Inflammatory macrophage (primary cell): ENCODE measurements around the gene PMCH.
"Not testable (repeated sequence)": the region's sequence is repeated elsewhere in the genome, so short reads cannot be mapped to it uniquely, and the experiment has no call there.

Source experiments
- DNase-seq, 2 donors: peaks; one replicate each; pipeline ENCODE4 v3.0.0-alpha.2; 2020 to 2022
- total RNA-seq, 18 experiments: gene quantifications; one replicate each; lab custom pipeline; 2026; ENCODE audit warnings: mixed read lengths in 6 of 18, inconsistent platforms in 2 of 18; lab: John Stamatoyannopoulos, UW

PMCH gene, protein sequence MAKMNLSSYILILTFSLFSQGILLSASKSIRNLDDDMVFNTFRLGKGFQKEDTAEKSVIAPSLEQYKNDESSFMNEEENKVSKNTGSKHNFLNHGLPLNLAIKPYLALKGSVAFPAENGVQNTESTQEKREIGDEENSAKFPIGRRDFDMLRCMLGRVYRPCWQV
- 0 to 0.10 (median 0) reads per million in 18 experiments for total RNA-seq

DNA sequence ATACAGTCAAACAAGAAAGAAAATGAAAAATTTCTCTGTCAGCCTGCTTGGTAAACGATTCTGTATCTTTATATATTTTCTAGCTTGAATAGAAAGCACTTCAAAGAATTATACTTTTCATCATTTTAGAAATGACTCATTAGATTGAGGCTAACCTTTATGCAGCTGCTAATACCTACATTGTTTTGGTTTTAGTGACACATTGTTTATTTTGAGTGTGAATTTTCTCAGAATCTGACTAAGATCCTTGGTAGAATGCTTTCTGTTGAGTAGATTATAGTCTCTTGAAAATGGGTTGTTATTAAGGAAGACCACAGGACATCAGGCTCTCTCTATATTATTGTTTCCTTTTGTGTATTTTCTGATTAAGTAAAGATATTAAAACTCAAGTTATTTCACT lies at the start of gene PMCH:
PMCH (minus strand) TSS at position 45 of the 400 bp plus-strand sequence. CDS start 63 bp downstream, outside the sequence.
- no peak for DNase-seq

DNA sequence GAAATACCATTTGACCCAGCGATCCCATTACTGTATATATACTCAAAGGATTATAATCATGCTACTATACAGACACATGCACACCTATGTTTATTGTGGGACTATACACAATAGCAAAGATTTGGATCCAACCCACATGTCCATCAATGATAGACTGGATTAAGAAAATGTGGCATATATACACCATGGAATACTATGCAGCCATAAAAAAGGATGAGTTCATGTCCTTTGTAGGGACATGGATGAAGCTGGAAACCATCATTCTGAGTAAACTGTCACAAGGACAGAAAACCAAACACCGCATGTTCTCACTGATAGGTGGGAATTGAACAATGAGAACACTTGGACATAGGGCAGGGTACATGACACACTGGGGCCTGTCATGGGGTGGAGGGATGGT lies 43.2 kb upstream of the PMCH start:
- DNase-seq, result not testable (repeated sequence)

DNA sequence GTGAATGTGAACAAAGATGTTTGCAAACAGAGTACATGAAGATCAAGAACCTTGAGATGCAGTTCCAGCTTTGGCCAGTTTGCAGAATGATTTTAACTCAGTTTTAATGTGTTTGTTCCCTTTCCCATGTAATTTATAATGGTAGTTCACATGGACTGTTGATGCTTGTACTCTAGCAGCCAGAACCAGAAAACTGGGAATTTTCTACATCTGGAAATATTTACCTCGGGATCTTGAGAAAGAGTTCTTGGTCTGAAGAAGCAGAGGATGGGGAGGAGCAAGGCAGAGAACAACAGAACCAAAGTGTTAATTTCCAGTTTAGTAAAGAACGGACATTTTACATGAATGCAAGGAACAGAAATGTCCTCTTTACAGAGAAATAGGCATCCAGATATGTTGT lies 37.0 kb upstream of the PMCH start:
- DNase-seq, result no peak

DNA sequence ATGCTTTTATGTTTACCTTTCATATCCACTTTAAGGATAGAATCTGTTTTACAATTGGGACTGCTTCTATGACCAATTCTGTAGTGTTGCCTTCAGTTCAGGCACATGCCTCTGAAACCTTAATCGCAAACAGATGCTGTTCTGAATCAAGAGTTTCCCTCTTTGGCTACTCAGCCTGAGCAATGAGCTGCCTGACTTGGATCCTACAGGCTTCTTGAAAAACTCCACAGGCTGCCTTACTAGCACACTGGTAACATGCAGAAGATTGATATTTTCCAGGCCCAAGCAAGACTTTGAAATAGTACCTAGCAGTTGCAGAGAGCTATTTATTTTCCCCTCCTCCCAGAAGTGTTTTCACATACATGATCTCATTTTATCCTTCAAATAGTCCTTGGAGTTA lies 34.8 kb upstream of the PMCH start:
- no peak for DNase-seq

DNA sequence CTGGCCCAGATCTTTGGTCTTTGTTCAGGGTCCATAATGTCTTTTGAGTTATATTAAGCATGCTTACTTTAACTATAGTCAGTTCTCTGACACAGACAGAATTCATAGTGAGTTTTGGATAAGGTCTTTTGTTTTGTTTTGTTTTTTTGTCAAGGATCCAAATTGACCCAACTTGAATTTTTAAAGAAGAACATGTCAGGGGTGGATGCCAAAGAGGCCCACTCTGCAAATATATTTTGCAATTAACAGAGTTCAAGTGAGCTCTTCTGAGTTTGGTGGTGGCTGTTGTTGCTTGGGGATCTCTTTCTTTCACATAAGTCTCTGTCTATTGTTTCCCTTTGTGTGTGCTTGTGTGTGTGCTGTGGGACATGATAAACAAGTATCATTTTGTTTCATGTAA lies 34.4 kb upstream of the PMCH start:
- no peak for DNase-seq

DNA sequence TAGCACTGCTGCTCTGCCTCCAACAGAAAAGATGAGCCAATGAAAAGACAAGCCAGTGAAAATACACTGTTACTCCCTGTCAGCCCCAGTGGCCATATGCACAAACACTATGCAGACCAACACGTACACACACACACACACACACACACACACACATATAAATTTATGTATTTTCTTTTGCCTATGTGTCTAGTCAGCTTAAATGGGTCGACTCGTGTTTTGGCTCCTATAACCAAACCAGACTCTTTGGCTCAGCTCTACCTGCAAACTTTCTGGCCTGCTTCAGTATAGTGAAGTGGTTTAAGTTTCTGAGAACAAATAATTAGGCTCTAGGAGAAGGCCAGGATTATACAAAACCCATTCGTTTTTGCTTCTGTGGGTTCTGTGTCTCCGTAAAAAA lies 30.3 kb upstream of the PMCH start:
- no peak for DNase-seq

DNA sequence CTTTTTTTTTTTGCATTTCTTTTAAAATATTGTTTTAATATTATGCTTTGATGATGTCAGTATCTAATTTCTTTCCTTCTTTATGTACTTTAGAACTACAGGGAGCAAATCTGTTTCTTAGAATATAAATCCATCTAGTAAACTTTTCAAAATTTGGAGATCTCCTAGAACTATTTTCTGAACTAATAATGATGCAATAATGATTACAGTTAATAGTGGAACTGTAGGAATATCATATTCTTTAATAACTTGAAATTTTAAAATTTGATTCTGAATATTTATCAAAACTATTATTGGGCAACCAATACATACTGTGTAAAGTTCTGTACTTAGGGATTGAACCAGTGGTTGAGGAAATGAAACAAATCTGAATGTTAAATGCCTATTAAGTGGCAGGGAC lies 23.1 kb upstream of the PMCH start:
- DNase-seq, result no peak

DNA sequence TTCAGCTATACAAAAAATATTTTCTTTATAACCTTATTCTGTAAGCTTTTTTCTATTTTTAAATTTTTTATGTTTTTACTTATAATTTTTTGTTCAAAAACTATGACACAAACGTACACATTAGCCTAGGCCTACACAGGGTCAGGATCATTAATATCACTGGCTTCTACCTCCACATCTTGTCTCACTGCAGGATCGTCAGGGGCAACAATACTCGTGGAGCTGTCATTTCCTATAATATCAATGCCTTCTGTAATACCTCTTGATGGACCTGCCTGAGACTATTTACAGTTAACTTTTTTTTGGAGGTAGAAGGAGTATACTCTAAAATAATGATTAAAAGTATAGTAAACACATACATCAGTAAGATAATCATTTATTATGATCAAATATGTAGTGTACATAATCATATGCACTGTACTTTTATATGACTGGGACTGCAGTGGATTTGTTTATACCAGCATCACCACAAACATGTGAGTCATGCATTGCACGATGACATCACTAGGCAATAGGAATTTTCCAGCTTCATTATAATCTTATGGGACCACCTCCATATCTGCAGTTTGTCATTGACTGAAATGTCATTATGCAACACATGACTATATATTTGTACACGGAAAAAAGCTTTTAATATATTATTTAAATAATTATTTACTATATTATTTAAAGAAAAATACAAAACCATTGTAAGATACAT lies 18.5 kb upstream of the PMCH start:
- DNase-seq, result no peak

DNA sequence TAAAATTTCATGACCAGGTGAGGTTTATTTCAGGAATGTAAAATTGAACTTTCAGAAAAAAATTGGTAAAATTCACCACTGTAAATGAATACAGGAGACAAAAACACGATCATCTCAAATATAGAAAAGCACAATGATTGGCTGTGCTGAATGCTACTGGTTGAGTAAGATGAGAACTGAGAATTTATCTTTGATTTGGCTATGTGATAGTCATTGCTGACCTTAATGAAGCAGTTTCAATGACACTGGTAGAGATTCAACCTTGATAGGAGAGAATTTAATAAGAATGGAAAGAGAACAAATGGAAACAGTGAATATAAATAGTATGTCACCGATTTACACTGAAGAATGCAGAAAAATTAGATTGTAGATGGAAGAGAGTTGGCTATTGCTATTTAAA lies 6.4 kb upstream of the PMCH start:
- no peak for DNase-seq

DNA sequence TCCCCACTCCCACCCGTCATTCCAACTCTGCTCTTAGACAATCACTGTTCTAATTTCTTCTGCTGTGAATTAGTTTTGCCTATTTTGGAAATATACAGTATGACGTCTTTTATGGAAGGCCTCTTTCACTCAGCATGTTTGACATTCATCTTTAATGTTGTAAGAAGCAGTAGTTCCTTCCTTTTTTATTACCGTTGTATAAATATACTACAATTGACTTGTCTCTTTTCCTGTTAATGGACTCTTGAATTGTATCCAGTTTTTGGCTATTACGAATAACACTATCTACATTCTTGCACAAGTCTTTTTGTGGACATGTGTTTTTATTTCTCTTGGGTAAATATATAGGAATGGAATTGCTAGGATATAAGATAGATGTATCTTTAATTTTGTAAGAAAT lies 4.9 kb upstream of the PMCH start:
- DNase-seq, result no peak

DNA sequence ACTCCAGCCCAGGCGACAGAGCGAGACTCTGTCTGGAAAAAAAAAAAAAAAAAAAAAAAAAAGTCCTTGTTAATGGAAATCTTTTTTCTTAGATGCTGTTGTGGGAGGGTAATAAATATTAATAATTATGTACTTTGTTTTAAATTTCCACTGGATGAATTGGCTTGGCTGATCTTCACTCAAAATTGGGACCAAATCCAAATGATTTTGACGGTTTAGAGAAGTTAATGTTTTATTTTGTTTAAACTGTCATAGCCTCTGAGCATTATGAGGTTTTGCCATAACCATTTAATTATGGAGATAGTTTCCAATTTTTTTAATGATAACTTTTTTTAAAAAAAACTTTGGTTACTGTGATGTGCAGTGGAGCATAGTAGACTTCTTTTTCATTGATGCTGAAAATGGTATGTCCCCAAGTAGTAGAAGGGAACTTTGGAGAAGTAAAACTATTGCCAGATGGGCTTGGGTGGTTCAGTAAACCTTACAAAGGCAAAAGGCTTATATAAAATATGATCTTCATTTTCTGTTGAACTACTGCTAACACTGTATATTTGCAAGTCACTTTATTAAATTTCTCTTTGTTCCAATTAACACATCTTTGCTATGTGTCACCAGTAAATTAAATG lies 3.9 kb upstream of the PMCH start:
- no peak for DNase-seq

DNA sequence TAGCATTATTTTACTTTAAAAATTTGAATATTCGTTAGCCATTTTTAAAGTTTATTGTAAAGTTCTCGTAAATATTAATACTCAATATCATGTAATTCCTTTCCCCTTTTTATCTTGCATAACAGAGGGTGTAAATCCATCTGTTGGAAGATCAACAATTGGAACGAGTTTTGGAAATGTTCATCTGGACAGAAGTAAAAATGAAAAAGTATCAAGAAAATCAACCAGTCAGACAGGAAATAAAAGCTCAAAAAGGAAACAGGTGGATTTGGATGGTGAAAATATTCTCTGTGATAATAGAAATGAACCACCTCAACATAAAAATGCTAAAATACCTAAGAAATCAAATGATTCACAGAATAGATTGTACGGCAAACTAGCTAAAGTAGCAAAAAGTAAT lies 1.8 kb downstream of the PMCH start:
- DNase-seq, result no peak

DNA sequence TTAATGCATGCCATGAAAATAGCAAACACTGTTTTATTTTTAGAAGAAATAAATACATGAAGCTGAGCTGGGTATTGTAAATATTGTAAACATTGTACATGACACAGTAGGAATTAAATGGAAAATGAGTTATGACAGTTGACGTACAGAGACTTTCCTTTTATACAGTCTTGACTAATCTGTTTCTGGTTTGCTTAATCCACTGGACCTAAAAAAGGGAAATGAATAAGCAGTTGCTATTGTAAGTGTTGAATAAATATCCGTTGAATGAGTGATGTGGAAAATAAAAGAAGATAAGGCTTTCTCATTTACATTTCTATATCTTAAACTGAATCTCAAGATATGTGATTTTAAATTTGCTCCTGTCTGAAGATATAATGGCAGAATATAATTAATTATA lies 15.0 kb downstream of the PMCH start:
- DNase-seq, result peak; percentile 12 to 70

DNA sequence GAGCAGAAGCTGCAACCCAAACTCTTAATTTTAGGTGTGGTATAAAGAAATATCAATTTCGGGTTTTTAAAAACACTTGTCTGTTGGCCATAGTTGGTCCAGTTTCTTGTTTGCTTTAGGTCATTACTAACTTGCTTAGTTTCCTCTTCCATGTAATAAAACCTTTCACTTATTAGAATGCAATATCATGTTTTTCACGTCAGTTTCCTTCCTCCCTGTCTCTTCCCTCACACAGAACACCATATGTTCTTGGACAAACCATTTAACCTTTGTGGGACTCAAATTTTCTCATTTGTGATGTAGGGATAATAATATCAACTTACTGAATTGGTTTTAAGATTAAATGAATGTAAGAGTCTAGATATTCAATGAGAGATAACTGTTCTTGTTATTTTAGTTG lies 22.9 kb downstream of the PMCH start:
- DNase-seq, result no peak

DNA sequence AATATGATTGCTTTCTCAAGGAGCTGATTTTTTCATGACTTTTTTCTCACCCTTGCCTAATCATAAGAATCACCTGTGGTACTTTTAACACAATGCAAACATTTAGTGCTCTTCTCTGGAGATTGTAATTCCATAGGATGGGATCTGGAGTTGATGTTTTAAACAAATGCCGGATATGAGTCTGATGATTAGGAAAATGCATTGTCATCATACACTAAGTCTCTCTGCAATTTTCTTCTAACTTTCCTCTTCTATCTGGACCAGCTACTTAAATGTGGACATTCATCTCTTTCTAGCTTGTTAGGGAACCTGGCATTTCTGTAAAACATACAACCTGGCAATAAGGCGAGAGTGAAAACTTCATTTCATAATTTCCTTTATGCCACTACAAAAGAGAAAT lies 23.5 kb downstream of the PMCH start:
- no peak for DNase-seq

DNA sequence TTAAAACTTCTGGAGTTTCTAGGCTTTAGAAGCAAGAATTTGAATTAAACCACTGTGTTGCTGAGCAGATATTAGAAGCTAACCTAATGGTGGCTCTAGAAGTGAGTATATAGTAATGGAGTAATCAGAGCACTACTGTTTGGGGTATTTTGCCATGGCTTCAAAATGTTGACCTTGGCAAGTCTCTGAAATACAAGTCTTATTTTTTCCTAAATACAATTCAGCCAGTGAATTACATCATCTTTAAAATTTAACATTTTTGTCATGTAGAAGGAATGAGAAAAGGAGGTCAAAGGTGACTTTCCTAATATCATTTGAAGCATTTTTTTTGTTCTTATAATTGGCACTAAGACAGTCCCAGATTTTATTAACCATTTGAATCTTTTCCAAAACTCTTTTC lies 25.2 kb downstream of the PMCH start:
- DNase-seq, result no peak

DNA sequence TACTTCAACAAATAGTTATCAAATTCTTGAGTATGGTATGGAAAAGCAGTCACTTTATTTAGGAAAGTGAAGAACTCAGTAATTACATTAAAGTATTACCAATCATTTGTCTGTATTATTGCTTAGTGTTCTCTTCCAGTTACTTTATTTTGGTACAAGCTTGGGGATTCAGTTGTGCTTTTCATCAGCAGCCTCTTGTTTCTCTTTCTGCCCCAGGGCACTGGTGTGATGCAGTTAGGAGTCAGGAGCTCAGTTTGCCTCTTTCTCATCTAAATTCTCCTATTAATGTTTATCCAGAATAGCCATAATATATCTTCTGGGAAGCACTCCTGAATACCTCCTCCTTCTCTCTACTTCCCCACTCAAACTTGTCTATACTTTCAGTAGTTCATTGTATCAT lies 25.7 kb downstream of the PMCH start:
- no peak for DNase-seq

DNA sequence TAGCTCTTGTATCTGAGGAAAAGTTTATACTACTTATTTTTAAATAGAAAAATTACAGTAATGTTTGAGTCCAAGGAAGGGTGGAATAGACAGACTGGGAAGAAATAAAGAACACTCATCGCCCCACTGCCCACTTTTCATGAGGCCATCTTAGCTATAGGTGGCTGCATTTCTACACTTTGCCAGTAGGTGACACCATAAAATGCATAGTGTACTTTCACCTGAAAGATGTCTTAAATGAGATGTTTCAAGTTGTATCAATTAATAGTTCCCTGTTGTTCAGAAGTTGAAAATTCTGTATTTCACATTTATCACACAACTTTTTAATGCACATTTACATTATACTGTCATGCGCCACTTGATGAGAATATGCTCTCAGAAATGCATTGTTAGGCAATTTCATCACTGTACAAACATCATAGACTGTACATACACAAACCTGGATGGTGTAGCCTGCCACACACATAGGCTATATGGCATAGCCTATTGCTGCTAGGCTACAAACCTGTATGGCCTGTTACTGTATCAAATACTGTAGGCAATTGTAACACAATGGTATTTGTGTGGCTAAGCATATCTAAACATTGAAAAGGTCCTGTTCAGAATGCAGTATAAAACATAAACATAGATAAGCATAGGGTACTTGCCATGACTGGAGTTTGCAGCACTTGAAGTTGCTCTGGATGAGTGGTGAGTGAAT lies 27.6 kb downstream of the PMCH start:
- DNase-seq, result peak; percentile 8 to 12

DNA sequence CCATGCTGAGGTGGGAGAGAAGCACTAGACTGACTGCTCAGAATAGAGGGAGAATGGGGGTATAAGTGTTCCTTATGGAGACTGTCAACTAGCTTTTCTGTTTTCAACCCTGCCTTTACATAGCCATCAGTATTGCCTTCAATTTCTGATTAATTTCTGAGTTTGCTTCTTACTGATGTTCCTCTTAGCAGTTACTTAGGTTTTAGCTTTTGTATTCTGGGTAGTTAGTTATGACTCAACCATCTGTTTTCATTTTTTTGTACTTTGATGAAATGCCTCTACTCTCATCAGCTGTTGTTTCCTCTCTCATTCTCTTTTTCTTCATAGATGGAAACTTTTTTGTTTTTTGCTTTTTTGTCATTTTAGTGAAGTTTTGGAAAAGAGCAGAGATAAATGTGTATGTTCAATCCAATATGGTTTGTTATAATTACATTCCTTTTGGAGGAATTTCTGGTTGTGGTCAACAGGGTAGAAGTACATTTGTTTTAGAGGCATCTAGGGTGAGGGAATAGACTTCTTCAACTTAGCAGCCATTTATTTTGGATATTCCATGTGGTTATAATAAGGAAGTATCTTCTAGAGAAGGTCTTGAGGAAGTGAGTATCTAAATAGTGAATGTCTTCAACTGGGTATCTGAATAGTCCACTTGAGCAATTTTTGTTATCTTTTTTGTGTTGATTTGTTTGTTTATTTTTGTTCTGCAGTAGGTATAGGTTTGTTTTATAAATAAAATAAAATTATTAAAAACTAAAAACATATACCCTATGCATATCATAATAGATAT lies 29.6 kb downstream of the PMCH start:
- DNase-seq, result peak in 1 of 2 donors; percentile 25

DNA sequence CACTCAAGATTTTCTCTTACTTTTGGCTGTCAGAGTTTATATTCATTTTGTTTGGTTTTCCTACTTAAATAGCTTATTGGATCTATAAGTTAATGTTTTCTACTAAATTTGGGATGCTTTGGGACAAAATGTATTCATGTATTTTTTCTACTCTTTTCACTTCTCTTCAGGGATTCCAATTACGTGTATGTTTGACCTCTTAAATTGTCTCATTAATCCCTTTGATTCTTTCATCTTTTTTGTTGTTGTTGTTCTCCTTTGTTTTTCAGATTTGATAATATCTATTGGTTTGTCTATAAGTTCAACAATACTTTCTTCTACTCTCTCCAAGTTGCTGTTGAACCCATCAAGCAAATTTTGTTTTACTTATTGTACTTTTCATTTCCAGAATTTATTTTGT lies 34.2 kb downstream of the PMCH start:
- no peak for DNase-seq

DNA sequence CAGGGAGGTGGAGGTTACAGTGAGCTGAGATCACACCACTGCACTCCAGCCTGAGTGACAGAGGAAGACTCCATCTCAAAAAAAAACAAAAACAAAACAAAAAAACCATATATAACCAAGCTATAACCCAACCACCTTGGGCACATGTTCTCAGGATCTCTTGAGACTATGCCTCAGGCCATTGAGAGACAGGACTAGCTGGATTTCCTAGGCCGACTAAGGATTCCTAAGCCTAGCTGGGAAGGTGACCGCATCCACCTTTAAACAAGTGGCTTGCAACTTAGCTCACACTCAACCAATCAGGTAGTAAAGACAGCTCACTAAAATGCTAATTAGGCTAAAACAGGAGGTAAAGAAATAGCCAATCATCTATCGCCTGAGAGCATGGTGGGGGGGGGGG lies 42.4 kb downstream of the PMCH start:
- DNase-seq, result not testable (repeated sequence)

DNA sequence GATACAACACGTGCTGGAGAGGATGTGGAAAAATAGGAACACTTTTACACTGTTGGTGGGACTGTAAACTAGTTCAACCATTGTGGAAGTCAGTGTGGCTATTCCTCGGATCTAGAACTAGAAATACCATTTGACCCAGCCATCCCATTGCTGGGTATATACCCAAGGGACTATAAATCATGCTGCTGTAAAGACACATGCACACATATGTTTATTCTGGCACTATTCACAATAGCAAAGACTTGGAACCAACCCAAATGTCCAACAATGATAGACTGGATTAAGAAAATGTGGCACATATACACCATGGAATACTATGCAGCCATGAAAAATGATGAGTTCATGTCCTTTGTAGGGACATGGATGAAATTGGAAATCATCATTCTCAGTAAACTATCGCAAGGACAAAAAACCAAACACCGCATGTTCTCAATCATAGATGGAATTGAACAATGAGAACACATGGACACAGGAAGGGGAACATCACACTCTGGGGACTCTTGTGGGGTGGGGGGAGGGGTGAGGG lies 50.5 kb downstream of the PMCH start:
- not testable (repeated sequence) for DNase-seq
